ENCODE results near the gene ASCC1. TPM values are rescaled to one million over a fixed set of nuclear protein-coding genes. Genes with fewer than 3 reads are reported as not detected.
A peak's percentile ranks its signal among the peaks of the same experiment; 100 is the strongest.

The ASCC1 gene
- total and polyA plus RNA-seq, 2 donors (not counting 3 experiments of a cell fraction or from before 2014, with no cell fraction given) = 16.0 to 24.9 TPM

GRCh38 chr10:72259491-72260238 is 43.6 kb upstream of the ASCC1 start:
- H3K36me3 ChIP-seq (ENCODE audit: control insufficient read depth in 2 of 2, extremely low read depth in 1 of 2, insufficient read depth in 2 of 2, low read length in 2 of 2) = no peaks in the 10 kb centered on the region
- no peak overlapping the region for H3K4me2 ChIP-seq (ENCODE audit: insufficient read depth, low read length)
- H3K9ac ChIP-seq (replicated peaks; ENCODE audit: extremely low read depth, insufficient read depth, low read length) = no peak overlapping the region
- POLR2A ChIA-PET = interaction anchor here (2.7 kb wide), 1 partner anchor 14 kb away, joined by 23 read pairs; the partner anchor contains the start of gene DDIT4
- dilution Hi-C loops (cut with MboI; ENCODE audit: extremely low pct_ligation_motif_present, low sequenced_read_pairs) (no loop called here), intact Hi-C loops (cut with micrococcal nuclease) (loop anchor here (1.0 kb wide), 1 partner anchor 14 kb away; the partner anchor contains the start of gene DDIT4)
- no peak overlapping the region for H3K4me3 ChIP-seq (replicated peaks in 1 of 3; ENCODE audit: insufficient read depth in 1 of 3, low read depth in 1 of 3, low read length in 3 of 3)
- no peaks in the 10 kb centered on the region for H4K20me1 ChIP-seq (replicated peaks; ENCODE audit: control insufficient read depth, extremely low read depth, insufficient read depth, low read length)
- H3K27me3 ChIP-seq (ENCODE audit: control insufficient read depth in 2 of 2, insufficient read depth in 2 of 2, low read length in 2 of 2) = no peaks in the 10 kb centered on the region
- TF ChIP-seq EZH2 (IDR thresholded peaks at IDR 0.05; ENCODE audit: borderline replicate concordance, low read depth, low read length, severe bottlenecking) (no peak), JUN (IDR thresholded peaks at IDR 0.05; ENCODE audit: borderline replicate concordance, insufficient read depth, insufficient read length, low read depth) (no peak), POLR2AphosphoS5 (IDR thresholded peaks at IDR 0.05; ENCODE audit: insufficient read depth, low read depth, low read length) (no peak), CTCF (IDR thresholded peaks at IDR 0.05; ENCODE audit: extremely low read depth in 1 of 2, insufficient read depth in 1 of 2, low read depth in 1 of 2, low read length in 2 of 2) (no peak), FOS (IDR thresholded peaks at IDR 0.05; ENCODE audit: borderline replicate concordance, insufficient read depth, low read length) (no peak), POLR2A (IDR thresholded peaks at IDR 0.05; ENCODE audit: low read depth, low read length) (no peak), MYC (IDR thresholded peaks at IDR 0.05; ENCODE audit: low read depth, low read length) (no peak), MAX (IDR thresholded peaks at IDR 0.05; ENCODE audit: insufficient read depth, insufficient read length) (no peak)
- no peaks in the 10 kb centered on the region for H3K9me3 ChIP-seq (replicated peaks; ENCODE audit: control insufficient read depth, insufficient read depth, low read length)
- H3K9me1 ChIP-seq (replicated peaks; ENCODE audit: control insufficient read depth, extremely low read depth, insufficient read depth, low read length) = no peaks in the 10 kb centered on the region
- CTCF ChIA-PET = interaction anchor here (1.3 to 2.4 kb wide), 6 partner anchors 12 to 211 kb away, joined by 5 to 12 read pairs (median 7); partner anchors contain the start of gene DDIT4
- BruUV-seq (replicated peaks) = no TSS peak
- peaks cover 24% of the 10 kb centered on the region for H3K4me1 ChIP-seq (ENCODE audit: control insufficient read depth, extremely low read depth, insufficient read depth, low read length)
- peak overlapping the region; percentile 98 for H2AFZ ChIP-seq (ENCODE audit: low read depth, low read length)
- no peak for FAIRE-seq
- no peak for DNase-seq (ENCODE audit: low read depth, low spot score)
- H3K79me2 ChIP-seq (ENCODE audit: control insufficient read depth, insufficient read depth, low read length) = no peaks in the 10 kb centered on the region
- H3K27ac ChIP-seq (ENCODE audit: insufficient read depth, low read depth, low read length) = no peak overlapping the region
